PC-9 (cell line): ENCODE results near the gene DND1.

ENCODE experiments used
- CTCF ChIP-seq: fragments of 200-600 bp; sonication (generic); conservative IDR thresholded peaks from 2 replicates; pipeline ENCODE4 v1.6.1; 2017; ENCODE audit warnings: mixed run types, antibody characterized with exemption, mild to moderate bottlenecking, moderate library complexity
- EZH2 ChIP-seq: fragments of 200-600 bp; sonication (generic); IDR thresholded peaks from 2 replicates; pipeline ENCODE4 v1.8.0; 2017; ENCODE audit warnings: antibody characterized with exemption, low read depth

DNA sequence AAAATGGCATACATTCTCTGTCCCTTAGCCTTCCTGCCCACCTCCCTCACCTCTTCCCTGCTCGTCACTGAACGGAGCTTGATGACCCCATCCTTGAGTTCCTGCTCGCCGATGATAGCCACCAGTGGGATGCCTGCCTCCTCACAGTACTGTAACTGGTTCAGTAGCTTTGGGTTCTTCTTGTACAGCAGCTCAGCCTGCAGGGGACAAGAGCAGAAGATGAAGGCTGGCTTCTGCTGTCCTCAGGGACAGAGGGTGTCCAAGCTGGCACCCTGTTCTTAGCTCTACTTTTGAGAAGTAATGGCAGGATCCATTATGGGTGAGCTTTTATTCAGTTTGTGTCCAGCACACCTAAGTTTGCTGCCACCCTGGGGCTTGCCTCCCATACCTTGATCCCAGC, 1.3 kb upstream of the DND1 start:
- no peak for TF ChIP-seq CTCF
- TF ChIP-seq EZH2, result no peak
